OCI-LY7 (cell line): ENCODE results near the gene IGFBP1. TPM values are rescaled to one million over a fixed set of nuclear protein-coding genes. Genes with fewer than 3 reads are reported as not detected.
"Not testable (repeated sequence)": the region's sequence is repeated elsewhere in the genome, so short reads cannot be mapped to it uniquely, and the experiment has no call there.

ENCODE experiments used
- BruUV-seq: library from RNA; stranded (reverse); fragments of 400-500 nt; replicated peaks from 2 replicates; lab custom pipeline; 2021; lab: Mats Ljungman, UMichigan
- CTCF ChIA-PET: fragments of 300-600 bp; sonication (Branson Sonifier 250); formaldehyde crosslinking; loops from one replicate; lab custom pipeline; 2022; ENCODE audit warnings: antibody characterized with exemption; ENCODE audit not compliant: unreplicated experiment; lab: Charles Lee
- POLR2A ChIA-PET: fragments of 300-600 bp; sonication (Branson Sonifier 250); formaldehyde crosslinking; loops from one replicate; lab custom pipeline; 2022; ENCODE audit warnings: antibody characterized with exemption; lab: Charles Lee
- DNase-seq: peaks from one replicate; pipeline ENCODE4 v3.0.0-alpha.2; 2015; ENCODE audit warnings: low spot score
- H2AFZ ChIP-seq: fragments of 200-600 bp; sonication (generic), shearing (Covaris generic); 2 replicates; pipeline ENCODE4 v1.6.1; 2014; ENCODE audit warnings: mild to moderate bottlenecking, antibody characterized with exemption, low read length, moderate library complexity
- H3K27ac ChIP-seq: fragments of 200-600 bp; sonication (generic); 2 replicates; pipeline ENCODE4 v1.5.1; 2014; ENCODE audit warnings: mixed run types, low read depth, mild to moderate bottlenecking, moderate library complexity, low read length, inconsistent platforms; ENCODE audit not compliant: poor library complexity, severe bottlenecking
- H3K36me3 ChIP-seq: fragments of 200-600 bp; sonication (generic); 2 replicates; pipeline ENCODE4 v1.6.1; 2014; ENCODE audit warnings: mild to moderate bottlenecking, antibody characterized with exemption, low read length, moderate library complexity, mixed read lengths; ENCODE audit not compliant: insufficient read depth
- H3K4me1 ChIP-seq: fragments of 200-600 bp; sonication (generic); 2 replicates; pipeline ENCODE4 v1.5.1; 2014; ENCODE audit warnings: mild to moderate bottlenecking, low read length; ENCODE audit not compliant: insufficient read depth, poor library complexity, severe bottlenecking
- H3K4me2 ChIP-seq: fragments of 200-600 bp; sonication (generic); 2 replicates; pipeline ENCODE4 v1.6.1; 2014; ENCODE audit warnings: mild to moderate bottlenecking, low read length
- H3K4me3 ChIP-seq: fragments of 200-600 bp; sonication (generic); 2 replicates; pipeline ENCODE4 v1.5.1; 2014; ENCODE audit warnings: mild to moderate bottlenecking, low read depth, low read length; ENCODE audit not compliant: poor library complexity, severe bottlenecking
- H3K79me2 ChIP-seq: fragments of 200-600 bp; sonication (generic); 2 replicates; pipeline ENCODE4 v1.6.1; 2016; ENCODE audit warnings: low read depth, mild to moderate bottlenecking, low read length, moderate library complexity, mixed read lengths; ENCODE audit not compliant: insufficient read depth
- H3K9me2 ChIP-seq: fragments of 200-600 bp; sonication (generic); 2 replicates; pipeline ENCODE4 v1.6.1; 2016; ENCODE audit warnings: mild to moderate bottlenecking, low read length, mixed read lengths; ENCODE audit not compliant: insufficient read depth
- H3K9me3 ChIP-seq: fragments of 200-600 bp; sonication (generic); 2 replicates; pipeline ENCODE4 v1.6.1; 2014; ENCODE audit warnings: mild to moderate bottlenecking, mixed run types, low read length, mixed read lengths
- H4K20me1 ChIP-seq: fragments of 200-600 bp; sonication (generic); 2 replicates; pipeline ENCODE4 v1.6.1; 2014; ENCODE audit warnings: mild to moderate bottlenecking, antibody characterized with exemption, low read length, moderate library complexity, mixed read lengths; ENCODE audit not compliant: insufficient read depth
- intact Hi-C: fragments of 100-400 bp; cut with micrococcal nuclease; formaldehyde crosslinking; loops from one replicate; pipeline ENCODE4 v1.10.0; 2022; ENCODE audit not compliant: unreplicated experiment
- total RNA-seq, 2 experiments: library from RNA; depleted of rRNA in 1 of 2; stranded (reverse); fragments of >200 nt in 1 of 2; shearing (Covaris generic) in 1 of 2; gene quantifications; 2 replicates each; pipeline ENCODE4 v1.2.3, GENCODE V29; 2014 to 2022

IGFBP1 gene
- total RNA-seq, 2 experiments from 2014 or later = not detected

DNA sequence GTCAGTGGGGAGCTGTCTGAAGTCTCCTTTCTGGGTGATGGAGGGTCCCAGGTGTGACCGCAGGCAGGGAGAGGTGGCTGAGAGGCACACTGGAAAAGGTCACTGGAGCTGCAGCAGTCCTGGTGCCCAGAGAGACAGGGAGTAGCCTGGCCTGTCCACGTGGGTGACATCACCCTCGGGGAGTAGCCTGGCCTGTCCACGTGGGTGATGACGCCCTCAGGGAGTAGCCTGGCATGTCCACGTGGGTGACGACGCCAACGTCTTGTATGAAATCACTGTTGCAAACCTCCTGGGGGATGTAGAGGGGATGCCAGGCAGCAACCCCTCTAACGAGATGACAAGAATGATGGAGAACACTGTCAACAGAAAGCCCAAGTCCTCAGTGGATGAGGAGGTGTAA is 35.3 kb upstream of the IGFBP1 start:
- H3K9me3 ChIP-seq, H4K20me1 ChIP-seq, H3K36me3 ChIP-seq, H3K79me2 ChIP-seq, H3K9me2 ChIP-seq, H3K4me3 ChIP-seq, H3K4me1 ChIP-seq, BruUV-seq, H3K27ac ChIP-seq, POLR2A ChIA-PET, DNase-seq, H2AFZ ChIP-seq, H3K4me2 ChIP-seq: not testable (repeated sequence)
- CTCF ChIA-PET = interaction anchor here (0.6 kb wide), 1 partner anchor 189 kb away, joined by 3 read pairs; no protein-coding TSS in a partner anchor
- intact Hi-C loops = loop anchor here (5.0 kb wide), 1 partner anchor 91 kb away; no protein-coding TSS in a partner anchor

DNA sequence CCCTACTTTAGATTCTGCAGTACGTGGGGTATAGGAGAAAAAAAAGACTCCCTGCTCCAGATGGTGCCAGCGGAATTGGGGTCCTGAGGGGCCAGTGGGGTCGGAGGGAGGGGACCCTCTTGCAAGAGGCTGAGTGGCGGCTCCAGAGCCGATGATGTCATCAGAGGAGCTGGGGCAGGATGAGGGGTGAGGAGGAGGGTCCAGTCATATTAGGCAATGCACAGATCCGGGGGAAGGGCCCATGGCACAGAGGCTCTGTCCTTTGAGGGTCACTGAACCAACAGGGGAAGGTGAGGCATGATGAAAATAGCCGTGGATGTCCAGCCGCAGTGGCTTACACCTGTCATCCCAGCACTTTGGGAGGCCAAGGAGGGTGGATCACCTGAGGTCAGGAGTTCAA is 34.8 kb upstream of the IGFBP1 start:
- H2AFZ ChIP-seq, H3K4me2 ChIP-seq, H3K9me2 ChIP-seq, H3K4me3 ChIP-seq, H3K27ac ChIP-seq, H3K4me1 ChIP-seq, H3K79me2 ChIP-seq, BruUV-seq, DNase-seq, H4K20me1 ChIP-seq, H3K9me3 ChIP-seq, H3K36me3 ChIP-seq: not testable (repeated sequence)
- POLR2A ChIA-PET = interaction anchor here (1.3 kb wide), 1 partner anchor 192 kb away, joined by 4 read pairs; no protein-coding TSS in a partner anchor
- CTCF ChIA-PET = interaction anchor here (0.6 kb wide), 1 partner anchor 190 kb away, joined by 3 read pairs; no protein-coding TSS in a partner anchor
- intact Hi-C loops = loop anchor here (5.0 kb wide), 1 partner anchor 91 kb away; no protein-coding TSS in a partner anchor

DNA sequence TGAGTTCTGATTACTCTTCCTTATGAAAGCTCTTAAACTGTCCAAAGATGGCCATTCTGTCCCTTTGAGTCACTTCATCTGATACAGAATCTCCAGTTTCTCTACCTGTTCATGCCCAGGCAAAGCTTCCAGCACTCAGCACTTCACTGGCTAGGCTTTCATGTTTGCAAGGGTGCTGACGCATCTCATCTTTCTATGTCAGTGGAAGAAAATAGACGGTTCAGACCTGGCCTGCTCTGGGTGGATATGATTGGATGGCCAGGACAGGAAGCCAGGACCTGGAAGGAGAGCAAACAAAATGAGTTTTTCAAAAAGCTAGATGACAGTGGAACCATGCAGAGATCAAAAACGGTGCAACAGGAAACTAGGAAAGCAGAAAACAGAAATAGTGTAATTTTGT is 32.6 kb upstream of the IGFBP1 start:
- H3K4me1 ChIP-seq, POLR2A ChIA-PET, intact Hi-C loops, H3K27ac ChIP-seq, H3K9me3 ChIP-seq, H3K9me2 ChIP-seq, H3K4me2 ChIP-seq, CTCF ChIA-PET, H2AFZ ChIP-seq, H3K4me3 ChIP-seq, DNase-seq, H4K20me1 ChIP-seq, BruUV-seq, H3K36me3 ChIP-seq, H3K79me2 ChIP-seq: not testable (repeated sequence)

DNA sequence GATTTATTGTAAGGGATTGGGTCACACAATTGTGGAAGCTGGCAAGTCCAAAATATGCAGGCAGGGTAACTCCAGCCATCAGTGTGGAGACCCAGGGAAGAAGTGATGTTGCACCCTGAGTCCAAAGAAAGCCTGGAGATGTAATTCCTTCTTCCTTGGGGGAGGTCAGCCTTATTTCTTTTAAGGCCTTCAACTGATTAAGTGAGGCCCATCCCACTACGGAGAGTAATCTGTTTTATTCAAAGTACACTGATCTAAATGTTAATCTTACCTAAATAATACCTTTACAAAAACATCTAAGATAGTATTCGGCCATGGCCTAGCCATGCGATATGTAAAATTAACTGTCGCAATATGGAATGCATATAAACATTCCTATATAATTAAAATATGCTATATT is 31.4 kb upstream of the IGFBP1 start:
- H3K79me2 ChIP-seq, H2AFZ ChIP-seq, H3K9me2 ChIP-seq, H3K36me3 ChIP-seq, H4K20me1 ChIP-seq, H3K4me1 ChIP-seq, POLR2A ChIA-PET, H3K4me2 ChIP-seq, CTCF ChIA-PET, H3K9me3 ChIP-seq, BruUV-seq, intact Hi-C loops, H3K27ac ChIP-seq, H3K4me3 ChIP-seq, DNase-seq: not testable (repeated sequence)
